A549 (cell line): ENCODE measurements around the gene SYMPK. TPM values are rescaled to one million over a fixed set of nuclear protein-coding genes. Genes with fewer than 3 reads are reported as not detected.

Source experiments
- ATAC-seq, 2 experiments: fragments of 200-7000 bp in 1 of 2; fragments of >200 bp in 1 of 2; cut with Nextera tagmentation in 1 of 2; cut with Tn5 transposase in 1 of 2; 3 replicates each; pipeline versions ENCODE4 v1.8.0 to v1.9.1; 2018 to 2020; ENCODE audit warnings: mild to moderate bottlenecking in 1 of 2, moderate library complexity in 1 of 2
- CTCF ChIA-PET: fragments of 300-600 bp; sonication (Branson Sonifier 250); formaldehyde crosslinking; extraction: SDS; loops from one replicate; lab custom pipeline; 2021; ENCODE audit warnings: antibody characterized with exemption, inconsistent platforms; lab: Yijun Ruan, JAX
- POLR2A ChIA-PET: fragments of 350-600 bp; formaldehyde crosslinking; extraction: SDS; loops from one replicate; lab custom pipeline; 2021; ENCODE audit warnings: antibody characterized with exemption, inconsistent platforms; lab: Yijun Ruan, JAX
- DNase-seq, 2 experiments: peaks; one replicate each; pipeline versions ENCODE4 v3.0.0 to v3.0.0-alpha.2; 2011 to 2016; ENCODE audit warnings: low read depth in 1 of 2, low spot score in 1 of 2
- FAIRE-seq: peaks from 2 replicates; lab custom pipeline; 2011; peaks lifted over from hg19 to GRCh38; lab: Jason Lieb, UNC
- H3K27ac ChIP-seq, 2 experiments: fragments of >200 bp; sonication (Bioruptor Twin); formaldehyde crosslinking; 3 replicates each; pipeline ENCODE4 v1.5.1; 2016 to 2017
- H3K4me1 ChIP-seq: fragments of >200 bp; sonication (Bioruptor Twin); formaldehyde crosslinking; 3 replicates; pipeline ENCODE4 v1.6.1; 2016
- H3K4me2 ChIP-seq: fragments of >200 bp; sonication (Bioruptor Twin); formaldehyde crosslinking; 3 replicates; pipeline ENCODE4 v1.6.1; 2016
- H3K4me3 ChIP-seq: fragments of >200 bp; sonication (Bioruptor Twin); formaldehyde crosslinking; 3 replicates; pipeline ENCODE4 v1.5.1; 2016
- H3K9me3 ChIP-seq: fragments of >200 bp; sonication (Bioruptor Twin); formaldehyde crosslinking; 3 replicates; pipeline ENCODE4 v1.6.1; 2016
- BCL3 ChIP-seq: fragments of >200 bp; sonication (Bioruptor Twin); formaldehyde crosslinking; IDR thresholded peaks from 3 replicates; pipeline ENCODE4 v1.6.1; 2016
- BHLHE40 ChIP-seq: IDR thresholded peaks from 2 replicates; pipeline ENCODE4 v1.6.1; 2012; ENCODE audit warnings: low read depth, low read length, inconsistent platforms
- CBX2 ChIP-seq: fragments of 200-600 bp; sonication (generic); IDR thresholded peaks from 2 replicates; pipeline ENCODE4 v1.6.1; 2016; ENCODE audit warnings: low read depth, mild to moderate bottlenecking, borderline replicate concordance
- CEBPB ChIP-seq, 2 experiments: fragments of >200 bp in 1 of 2; sonication (Bioruptor Twin) in 1 of 2; formaldehyde crosslinking in 1 of 2; IDR thresholded peaks; 2 replicates each; pipeline ENCODE4 v1.6.1; 2012 to 2016
- CHD2 ChIP-seq: fragments of 150-350 bp; IDR thresholded peaks from 2 replicates; pipeline ENCODE4 v1.6.1; 2014; ENCODE audit warnings: low read length; ENCODE audit not compliant: partially characterized antibody
- E2F6 ChIP-seq: IDR thresholded peaks from 2 replicates; pipeline ENCODE4 v1.6.1; 2012; ENCODE audit warnings: low read depth, borderline replicate concordance
- EHF ChIP-seq: fragments of 250-450 bp; sonication (Bioruptor Pico); IDR thresholded peaks from 2 replicates; pipeline ENCODE4 v1.5.0; 2020; ENCODE audit warnings: mild to moderate bottlenecking
- EHMT2 ChIP-seq: fragments of 200-600 bp; sonication (generic); IDR thresholded peaks from 2 replicates; pipeline ENCODE4 v1.6.1; 2016; ENCODE audit warnings: antibody characterized with exemption, low read depth, mild to moderate bottlenecking, moderate library complexity
- EP300 ChIP-seq, 2 experiments: fragments of >200 bp; sonication (Bioruptor Twin); formaldehyde crosslinking; IDR thresholded peaks; 2 replicates in 1 of 2; 3 replicates in 1 of 2; pipeline ENCODE4 v1.6.1; 2016 to 2017
- ESRRA ChIP-seq: fragments of 150-350 bp; IDR thresholded peaks from 2 replicates; pipeline ENCODE4 v1.6.1; 2014; ENCODE audit warnings: mild to moderate bottlenecking, low read length, borderline replicate concordance
- FOSB ChIP-seq: fragments of 250-450 bp; sonication (Bioruptor Pico); IDR thresholded peaks from 2 replicates; pipeline ENCODE4 v1.5.0; 2020; ENCODE audit warnings: mild to moderate bottlenecking, moderate library complexity
- HDAC2 ChIP-seq: fragments of 200-600 bp; sonication (generic); IDR thresholded peaks from 2 replicates; pipeline ENCODE4 v1.6.1; 2016
- HEYL ChIP-seq: fragments of 250-450 bp; sonication (Bioruptor Pico); IDR thresholded peaks from 2 replicates; pipeline ENCODE4 v1.8.0; 2021; ENCODE audit warnings: mild to moderate bottlenecking, moderate library complexity
- HMGXB4 ChIP-seq: fragments of 250-450 bp; sonication (Bioruptor Pico); IDR thresholded peaks from 2 replicates; pipeline ENCODE4 v1.5.0; 2021; ENCODE audit warnings: mild to moderate bottlenecking, moderate library complexity, borderline replicate concordance
- HOXB5 ChIP-seq: fragments of 250-450 bp; sonication (Bioruptor Pico); IDR thresholded peaks from 2 replicates; pipeline ENCODE4 v1.5.0; 2020; ENCODE audit warnings: mild to moderate bottlenecking, moderate library complexity
- KDM1A ChIP-seq: fragments of 200-600 bp; sonication (generic); IDR thresholded peaks from 2 replicates; pipeline ENCODE4 v1.6.1; 2016; ENCODE audit warnings: low read depth, mild to moderate bottlenecking
- MYC ChIP-seq: IDR thresholded peaks from 2 replicates; pipeline ENCODE4 v1.6.1; 2012; ENCODE audit warnings: mild to moderate bottlenecking, inconsistent platforms, low read length, improper control_type of control experiment, borderline replicate concordance
- NFE2L2 ChIP-seq: fragments of 150-350 bp; conservative IDR thresholded peaks from 2 replicates; pipeline ENCODE4 v1.6.1; 2014; ENCODE audit warnings: low read length
- NPAS2 ChIP-seq: fragments of 250-450 bp; sonication (Bioruptor Pico); IDR thresholded peaks from 2 replicates; pipeline ENCODE4 v1.8.0; 2022; ENCODE audit warnings: mild to moderate bottlenecking, moderate library complexity, borderline replicate concordance
- NR3C1 ChIP-seq: fragments of >200 bp; sonication (Bioruptor Twin); formaldehyde crosslinking; IDR thresholded peaks from 3 replicates; pipeline ENCODE4 v1.6.1; 2017
- PHF8 ChIP-seq: fragments of 200-600 bp; sonication (generic); IDR thresholded peaks from 2 replicates; pipeline ENCODE4 v1.6.1; 2016; ENCODE audit warnings: low read depth, mild to moderate bottlenecking, antibody characterized with exemption, moderate library complexity, borderline replicate concordance
- POLR2A ChIP-seq: IDR thresholded peaks from 2 replicates; pipeline ENCODE4 v1.6.1; 2012; ENCODE audit warnings: mild to moderate bottlenecking, low read length
- RAD21 ChIP-seq, 2 experiments: fragments of >200 bp in 1 of 2; sonication (Bioruptor Twin) in 1 of 2; formaldehyde crosslinking in 1 of 2; IDR thresholded peaks in 1 of 2; conservative IDR thresholded peaks in 1 of 2; 2 replicates in 1 of 2; 3 replicates in 1 of 2; pipeline ENCODE4 v1.6.1; 2012 to 2018; ENCODE audit warnings: inconsistent platforms in 1 of 2
- RCOR1 ChIP-seq: fragments of 150-350 bp; IDR thresholded peaks from 2 replicates; pipeline ENCODE4 v1.6.1; 2014; ENCODE audit warnings: antibody characterized with exemption, low read length, low read depth
- REST ChIP-seq: fragments of 200-600 bp; sonication (generic); IDR thresholded peaks from 2 replicates; pipeline ENCODE4 v1.6.1; 2016; ENCODE audit warnings: antibody characterized with exemption, mild to moderate bottlenecking, moderate library complexity
- RFX5 ChIP-seq: fragments of 450-650 bp; IDR thresholded peaks from 2 replicates; pipeline ENCODE4 v1.7.1; 2014; ENCODE audit warnings: antibody characterized with exemption, mild to moderate bottlenecking, moderate library complexity
- SMC3 ChIP-seq: fragments of >200 bp; sonication (Bioruptor Twin); formaldehyde crosslinking; IDR thresholded peaks from 3 replicates; pipeline ENCODE4 v1.6.1; 2018; ENCODE audit warnings: inconsistent platforms
- SREBF2 ChIP-seq: fragments of 450-650 bp; IDR thresholded peaks from 2 replicates; pipeline ENCODE4 v1.6.1; 2014; ENCODE audit warnings: mild to moderate bottlenecking, moderate library complexity
- TP53 ChIP-seq: fragments of 250-450 bp; sonication (Bioruptor Pico); IDR thresholded peaks from 2 replicates; pipeline ENCODE4 v1.5.0; 2021; ENCODE audit warnings: mild to moderate bottlenecking, moderate library complexity
- ZC3H11A ChIP-seq: fragments of 450-650 bp; IDR thresholded peaks from 2 replicates; pipeline ENCODE4 v1.6.1; 2014; ENCODE audit warnings: antibody characterized with exemption, mild to moderate bottlenecking
- ZFP36 ChIP-seq: fragments of 450-650 bp; IDR thresholded peaks from 2 replicates; pipeline ENCODE4 v1.6.1; 2014; ENCODE audit warnings: borderline replicate concordance; ENCODE audit not compliant: partially characterized antibody
- ZNF302 ChIP-seq: fragments of 250-450 bp; sonication (Bioruptor Pico); IDR thresholded peaks from 2 replicates; pipeline ENCODE4 v1.9.0; 2021; ENCODE audit warnings: inconsistent platforms, mild to moderate bottlenecking, moderate library complexity
- WGBS: methylation state at CpG from one replicate; pipeline ENCODE4 v1.1.6; 2017; ENCODE audit errors: missing lambda C conversion rate; 5-methylcytosine and 5-hydroxymethylcytosine counted together
- polyA plus RNA-seq, 4 experiments: library from polyadenylated mRNA; depleted of rRNA in 3 of 4; stranded (reverse); fragments of >200 nt; fragmentation: RNase III in 1 of 4; extraction: RNeasy Plus Mini Kit Qiagen cat#74134 plus additional on column Dnase treatment in 1 of 4; gene quantifications; 2 replicates in 3 of 4; 3 replicates in 1 of 4; pipeline ENCODE4 v1.2.3, GENCODE V29; 2011 to 2017
- TF ChIP-seq, protein P1 (sequence below): IDR thresholded peaks from 2 replicates; pipeline ENCODE4 v1.6.1; 2012

The SYMPK gene
- polyA plus RNA-seq, 2 of the 4 experiments (the other 2 are of a cell fraction), result 61.9 to 105 TPM

GRCh38 chr19:45792470-45793177 lies 70.3 kb downstream of the SYMPK start, which contains the start of gene DMWD:
Gene DMWD (minus strand): TSS chr19:45792845. CDS start chr19:45792756, 89 bp downstream.
- POLR2A ChIA-PET, result interaction anchor here (0.6 to 2.8 kb wide), 7 partner anchors 8 to 25 kb away, joined by 3 to 43 read pairs (median 3); partner anchors contain the start of genes DMPK, RSPH6A and SIX5
- WGBS, result 2% methylated on average over 56 of the region's 86 CpGs
- CTCF ChIA-PET, result interaction anchor here (0.7 to 74.3 kb wide), 4 partner anchors 8 to 991 kb away, joined by 4 to 2204 read pairs (median 1106); partner anchors contain the start of genes DMPK, DMWD, RSPH6A and SIX5
- ATAC-seq (peak; percentile 90 to 93), DNase-seq (peak; percentile 90 to 99), FAIRE-seq (peak; percentile 93)
- no peaks in the 10 kb centered on the region for H3K9me3 ChIP-seq
- peak within 1 kb of the TSS; percentile 97 for H3K4me3 ChIP-seq
- peak within 1 kb of the TSS; percentile 87 to 98 for H3K27ac ChIP-seq
- peak within 1 kb of the TSS; percentile 97 for H3K4me2 ChIP-seq
- peaks cover 19% of the 10 kb centered on the region for H3K4me1 ChIP-seq
- TF ChIP-seq FOSB (CRISPR knock-in tag), result no peak
- TF ChIP-seq REST, result no peak
- peak; percentile 86 for TF ChIP-seq POLR2A
- TF ChIP-seq EHMT2, result no peak
- TF ChIP-seq NFE2L2, result no peak
- TF ChIP-seq ZFP36, result no peak
- TF ChIP-seq RAD21 (conservative IDR thresholded peaks at IDR 0.05 in 1 of 2, IDR thresholded peaks at IDR 0.05 in 1 of 2), result no peak
- TF ChIP-seq TP53 (CRISPR knock-in tag), result 0 out of 2 replicates have a peak, but pooled peaks have one; percentile 46
- no peak for TF ChIP-seq ZC3H11A
- TF ChIP-seq HEYL (CRISPR knock-in tag), result no peak
- TF ChIP-seq, protein P1, sequence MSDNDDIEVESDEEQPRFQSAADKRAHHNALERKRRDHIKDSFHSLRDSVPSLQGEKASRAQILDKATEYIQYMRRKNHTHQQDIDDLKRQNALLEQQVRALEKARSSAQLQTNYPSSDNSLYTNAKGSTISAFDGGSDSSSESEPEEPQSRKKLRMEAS, result 0 out of 2 replicates have a peak, but pooled peaks have one; percentile 18
- TF ChIP-seq BHLHE40, result no peak
- TF ChIP-seq PHF8, result peak; percentile 81; the same call in 1 of the 2 replicates
- no peak for TF ChIP-seq CBX2
- no peak for TF ChIP-seq E2F6
- TF ChIP-seq KDM1A, result no peak
- TF ChIP-seq CEBPB (IDR thresholded peaks at IDR 0.05), result no peak
- no peak for TF ChIP-seq ESRRA
- TF ChIP-seq NPAS2 (CRISPR knock-in tag), result no peak
- no peak for TF ChIP-seq HDAC2
- no peak for TF ChIP-seq NR3C1
- TF ChIP-seq CHD2, result no peak
- no peak for TF ChIP-seq EHF (CRISPR knock-in tag)
- peak; percentile 88; the same call in 2 of the 3 replicates for TF ChIP-seq BCL3
- peak; percentile 67; the same call in 1 of the 2 replicates for TF ChIP-seq HOXB5 (CRISPR knock-in tag)
- TF ChIP-seq MYC, result no peak
- TF ChIP-seq EP300 (IDR thresholded peaks at IDR 0.05), result no peak
- TF ChIP-seq RCOR1, result no peak
- TF ChIP-seq RFX5, result peak; percentile 61; the same call in 1 of the 2 replicates
- no peak for TF ChIP-seq HMGXB4 (CRISPR knock-in tag)
- no peak for TF ChIP-seq SMC3
- TF ChIP-seq SREBF2, result no peak
- TF ChIP-seq ZNF302 (CRISPR knock-in tag), result no peak
